Measurements from ENCODE around the gene GAS7.
"Not testable (repeated sequence)": the region's sequence is repeated elsewhere in the genome, so short reads cannot be mapped to it uniquely, and the experiment has no call there.

Gene GAS7

GRCh38 chr17:9922012-9922848 is 276.2 kb downstream of the GAS7 start:
- DNase-seq (ENCODE audit: low spot score) (no peak), FAIRE-seq (no peak)

GRCh38 chr17:9921216-9921615 is 277.2 kb downstream of the GAS7 start:
- not testable (repeated sequence) for DNase-seq (ENCODE audit: low spot score); FAIRE-seq

GRCh38 chr17:9918804-9919352 is 279.5 kb downstream of the GAS7 start:
- no peak for FAIRE-seq
- DNase-seq (ENCODE audit: low spot score): no peak

GRCh38 chr17:9918352-9918751 is 280.1 kb downstream of the GAS7 start:
- FAIRE-seq: no peak
- no peak for DNase-seq (ENCODE audit: low spot score)

DNA sequence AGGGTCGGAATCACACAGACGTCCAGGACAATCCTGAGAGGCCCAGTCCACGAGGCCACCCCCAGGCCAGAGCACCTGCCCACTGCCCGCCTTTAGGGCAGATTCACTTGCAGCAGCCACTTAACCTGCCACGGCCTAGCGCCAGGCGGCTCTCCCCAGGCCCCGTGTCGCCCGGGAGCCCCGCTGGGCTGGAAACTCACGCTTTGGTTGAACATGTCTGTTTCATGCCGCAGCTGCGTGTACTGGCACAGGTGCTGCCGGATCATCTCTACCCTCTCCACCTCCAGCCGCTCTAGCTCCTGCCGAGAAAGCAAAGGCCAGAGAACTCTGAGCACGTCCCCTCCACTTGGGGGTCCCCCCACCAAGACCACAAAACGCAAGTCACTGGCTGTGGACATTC is 280.6 kb downstream of the GAS7 start:
- no peak for FAIRE-seq

GRCh38 chr17:9917131-9917530 is 281.3 kb downstream of the GAS7 start:
- DNase-seq (ENCODE audit: low spot score) (no peak), FAIRE-seq (no peak)

More for the DNA sequence above, 280.6 kb downstream of the GAS7 start:
- no peak for DNase-seq (ENCODE audit: low spot score)

DNA sequence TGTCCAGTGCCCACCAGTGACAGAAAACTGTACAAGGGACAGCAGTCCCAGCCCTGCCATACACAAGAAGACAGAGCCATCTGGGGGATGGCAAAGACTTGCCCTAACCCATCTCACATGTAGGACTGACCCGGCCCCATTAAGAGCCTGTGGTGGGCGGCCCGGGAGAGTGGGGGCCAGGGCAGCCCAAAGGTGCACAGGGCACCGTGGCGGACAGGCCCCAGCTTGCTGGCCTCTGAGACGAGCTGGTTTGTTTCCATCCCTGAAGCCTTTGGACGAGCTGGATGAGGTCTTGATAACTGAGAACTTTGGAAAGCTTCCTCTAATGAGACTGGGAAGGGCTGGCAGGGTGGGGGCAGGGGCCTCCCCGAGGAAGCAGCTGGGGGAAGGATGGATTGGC is 282.3 kb downstream of the GAS7 start:
- FAIRE-seq: no peak

GRCh38 chr17:9913476-9913875 is 284.9 kb downstream of the GAS7 start:
- DNase-seq (ENCODE audit: low spot score): no peak
- no peak for FAIRE-seq

More for the DNA sequence above, 282.3 kb downstream of the GAS7 start:
- no peak for DNase-seq (ENCODE audit: low spot score)

DNA sequence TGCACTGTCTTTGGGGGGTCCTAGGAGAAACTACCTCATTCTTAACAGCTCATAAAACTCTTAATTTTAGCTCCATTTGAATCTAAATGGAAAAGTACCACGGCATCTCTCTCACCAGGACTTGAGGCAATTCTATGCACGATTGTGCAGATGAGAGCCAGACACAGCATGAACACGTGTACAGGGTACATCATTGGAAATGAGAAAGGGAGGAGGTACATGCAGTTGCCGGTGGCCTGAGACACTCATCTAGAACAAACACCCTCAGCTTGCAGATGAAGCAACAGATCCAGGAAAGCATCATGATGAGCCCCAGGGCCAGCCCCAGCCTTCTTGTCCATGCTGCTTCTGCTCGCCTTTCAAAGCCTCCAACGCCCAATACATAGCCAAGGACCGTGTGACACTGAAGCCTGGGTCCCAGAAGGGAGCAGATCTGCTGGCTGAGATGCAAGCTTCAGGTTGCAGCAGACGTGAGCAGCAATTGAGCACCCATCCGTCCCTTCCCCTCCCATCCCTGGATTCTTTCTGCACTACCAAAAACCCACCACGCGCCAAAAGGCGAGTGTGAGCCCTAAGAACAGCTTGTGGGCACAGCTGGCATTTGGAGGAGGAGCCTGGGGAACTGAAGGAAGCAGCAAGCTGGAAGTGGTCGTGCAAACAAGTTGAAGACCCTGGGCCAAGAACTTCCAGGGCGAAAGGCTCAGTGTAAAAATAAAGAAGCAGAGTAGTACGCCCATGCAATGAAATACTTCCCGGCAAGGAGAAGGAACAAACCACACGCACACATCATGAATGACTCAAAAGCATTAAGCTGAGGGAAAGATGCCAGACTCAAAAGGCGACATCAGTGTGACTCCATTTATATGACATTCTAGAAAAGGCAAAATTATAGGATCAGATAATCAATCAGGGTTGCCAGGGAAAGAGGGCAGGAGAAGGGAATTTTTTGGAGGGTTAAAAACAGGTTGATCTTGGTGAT is 286.0 kb downstream of the GAS7 start:
- no peak for DNase-seq (ENCODE audit: low spot score)
- no peak for FAIRE-seq

- FAIRE-seq (no peak), DNase-seq (ENCODE audit: low spot score) (no peak)
These were observed 287.3 kb downstream of the GAS7 start for GRCh38 chr17:9911089-9911488.

DNA sequence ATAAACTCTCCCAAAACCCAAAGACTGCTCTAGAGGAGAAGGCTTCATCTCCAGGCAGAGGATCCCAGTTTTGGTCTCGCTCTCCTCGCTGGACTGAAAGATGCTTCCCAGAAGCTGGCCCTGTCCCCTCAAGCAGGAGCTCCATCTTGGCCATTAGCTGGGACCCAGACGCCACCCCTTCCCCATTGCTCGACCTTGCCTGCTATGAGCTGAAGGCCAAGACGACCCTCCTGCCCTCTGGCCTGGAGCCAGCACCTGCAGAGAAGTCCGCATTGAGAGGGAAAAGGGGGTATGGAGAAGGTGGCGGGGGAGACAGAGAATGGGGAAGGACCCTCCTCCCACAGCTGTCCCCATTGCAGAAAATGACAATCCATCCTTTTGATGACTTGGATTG is 289.8 kb downstream of the GAS7 start:
- FAIRE-seq (no peak), DNase-seq (ENCODE audit: low spot score) (no peak)

- no peak for DNase-seq (ENCODE audit: low spot score)
These were observed 290.3 kb downstream of the GAS7 start for GRCh38 chr17:9907883-9908648.

DNA sequence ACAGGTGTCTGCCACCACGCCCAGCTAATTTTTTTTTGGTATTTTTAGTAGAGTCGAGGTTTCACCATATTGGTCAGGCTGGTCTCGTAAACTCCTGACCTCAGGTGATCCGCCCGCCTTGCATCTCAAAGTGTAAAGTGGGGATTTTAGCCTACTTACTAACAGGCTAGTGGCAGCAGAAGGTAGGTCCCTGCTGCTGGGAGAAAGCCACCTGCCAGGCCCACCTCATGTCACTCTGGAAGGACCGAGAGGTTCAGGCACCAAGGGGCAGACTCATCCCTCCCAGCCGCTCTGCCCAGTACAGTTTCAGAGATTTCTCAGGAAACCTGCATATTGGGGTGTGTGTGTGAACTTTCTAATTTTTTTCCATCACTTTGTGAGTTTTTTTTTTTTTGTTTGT is 291.3 kb downstream of the GAS7 start:
- DNase-seq (ENCODE audit: low spot score) (no peak), FAIRE-seq (no peak)

More at GRCh38 chr17:9907883-9908648, 290.3 kb downstream of the GAS7 start:
- FAIRE-seq: no peak

DNA sequence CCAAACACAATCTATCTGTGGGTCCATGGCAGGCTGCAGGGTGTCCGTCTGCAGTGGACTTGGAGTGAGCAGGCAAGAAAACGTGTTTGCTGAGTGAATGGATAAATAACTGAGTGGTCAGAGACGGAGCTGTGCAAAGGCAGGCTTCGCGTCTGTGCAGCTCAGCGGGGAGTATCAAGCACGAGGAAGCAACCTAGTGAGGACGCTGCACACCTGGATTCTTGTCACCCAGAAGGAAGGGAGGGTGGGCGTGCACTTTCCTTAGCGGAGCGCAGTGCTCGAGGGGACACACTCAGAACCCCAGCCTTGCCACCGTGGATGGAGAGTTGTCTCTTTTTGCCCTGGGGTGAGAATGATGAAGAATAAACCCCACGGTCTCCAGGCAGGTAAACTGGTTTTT is 291.8 kb downstream of the GAS7 start:
- FAIRE-seq (no peak), DNase-seq (ENCODE audit: low spot score) (no peak)

- FAIRE-seq: no peak
- no peak for DNase-seq (ENCODE audit: low spot score)
These were observed 292.5 kb downstream of the GAS7 start for GRCh38 chr17:9905902-9906301.

DNA sequence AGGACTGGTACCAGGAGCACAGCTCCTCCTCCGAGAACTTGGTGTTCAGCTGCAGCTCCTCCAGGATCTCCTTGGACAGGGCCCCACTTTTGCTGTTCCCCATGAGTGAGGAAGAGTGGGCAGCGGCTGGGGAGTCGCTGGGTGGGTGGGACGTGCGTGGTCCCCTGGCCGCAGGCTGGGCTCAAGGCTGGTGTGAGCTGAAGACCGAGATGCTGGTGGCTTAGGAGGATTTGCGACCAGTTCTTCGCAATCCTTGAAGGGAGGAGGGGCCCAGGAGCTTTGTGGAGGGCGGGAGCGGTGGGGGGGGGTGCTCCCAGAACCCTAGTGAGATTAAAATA is 293.4 kb downstream of the GAS7 start, which contains the start of gene RCVRN:
TSS of gene RCVRN (minus strand) at position 194 of the 338 bp plus-strand sequence. CDS start at position 103, 91 bp downstream.
- FAIRE-seq: no peak

DNA sequence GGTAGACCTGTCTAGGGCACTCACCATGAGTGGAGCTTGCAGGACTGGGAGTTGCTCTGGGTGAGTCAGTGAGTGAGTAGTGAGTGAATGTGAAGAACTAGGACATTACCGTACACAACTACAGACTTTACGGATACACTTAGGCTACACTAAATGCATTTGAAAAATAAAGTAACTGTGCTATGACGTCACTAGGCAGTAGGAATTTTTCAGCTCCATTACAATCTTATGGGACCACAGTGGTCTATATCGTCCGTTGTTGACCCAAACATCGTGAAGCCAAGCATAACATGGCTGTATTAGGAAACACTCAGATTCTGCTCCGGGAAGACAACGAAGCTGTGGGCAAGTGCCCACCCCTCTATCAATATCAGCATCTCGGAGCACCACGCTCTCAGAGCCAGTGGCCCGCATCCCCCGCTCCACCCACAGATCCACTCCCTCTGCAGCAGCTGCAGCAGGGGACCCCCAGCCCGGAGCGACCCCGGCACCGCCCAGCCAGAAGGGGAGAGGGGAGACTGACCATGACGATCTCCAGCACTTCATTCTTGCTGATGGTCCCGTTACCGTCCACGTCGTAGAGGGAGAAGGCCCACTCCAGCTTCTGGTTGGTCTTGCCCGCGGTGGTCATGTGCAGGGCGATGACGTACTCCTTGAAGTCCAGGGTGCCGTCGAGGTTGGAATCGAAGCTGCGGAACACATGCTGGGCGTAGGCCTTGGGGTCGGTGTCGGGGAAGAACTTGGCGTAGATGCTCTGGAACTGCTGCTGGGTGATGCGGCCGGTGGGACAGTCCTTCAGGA is 293.9 kb downstream of the GAS7 start:
- FAIRE-seq (no peak), DNase-seq (ENCODE audit: low spot score) (no peak)

More for the DNA sequence above, 293.4 kb downstream of the GAS7 start, which contains the start of gene RCVRN:
- DNase-seq (ENCODE audit: low spot score): no peak

DNA sequence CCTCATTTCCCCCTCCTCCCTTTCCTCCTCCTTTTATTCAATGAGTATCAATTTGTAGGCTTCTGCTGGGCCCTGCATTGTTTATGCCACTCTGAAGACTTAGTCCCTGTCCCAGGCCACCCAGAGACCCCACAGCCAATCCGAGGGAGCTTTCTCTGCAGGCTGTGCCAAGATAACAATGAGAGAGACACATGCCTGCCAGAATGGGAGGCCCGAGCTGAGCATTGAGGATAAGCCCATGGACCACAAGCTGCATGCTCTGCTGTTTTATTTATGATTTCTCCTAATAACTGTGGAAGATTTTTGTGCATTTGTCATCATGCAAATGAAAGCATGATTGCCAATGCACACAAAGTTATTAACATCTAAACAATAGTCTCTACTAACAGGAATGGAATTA is 296.3 kb downstream of the GAS7 start:
- DNase-seq (ENCODE audit: low spot score) (no peak), FAIRE-seq (no peak)

GRCh38 chr17:9900784-9901183 is 297.6 kb downstream of the GAS7 start:
- DNase-seq (ENCODE audit: low spot score): peak; percentile 45

DNA sequence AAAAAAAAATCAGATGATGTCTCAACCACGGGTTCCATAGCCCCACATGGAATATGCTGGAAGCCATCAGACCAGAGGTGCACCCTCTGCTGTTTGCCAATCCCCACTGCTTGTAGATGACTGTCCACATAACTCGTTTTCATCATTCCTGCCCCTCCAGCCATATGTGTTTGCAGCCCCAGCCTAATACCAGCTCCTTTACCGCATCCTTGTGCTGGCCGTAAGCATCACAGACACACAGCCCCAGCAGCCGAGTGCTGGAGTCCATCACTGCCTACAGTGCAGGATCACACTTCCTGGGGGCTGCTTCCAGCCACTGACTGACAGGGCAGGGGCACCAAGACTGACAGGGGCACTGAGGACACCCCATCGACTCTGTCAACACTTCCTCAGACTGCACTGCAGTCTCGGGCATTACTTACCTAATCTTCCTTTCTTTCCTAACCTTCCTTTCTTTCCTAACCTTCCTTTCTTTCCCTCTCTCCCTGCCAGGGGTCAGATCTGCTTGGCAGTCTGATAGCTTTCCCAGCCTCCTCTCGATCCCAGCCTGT is 298.3 kb downstream of the GAS7 start:
- FAIRE-seq: no peak
- DNase-seq (ENCODE audit: low spot score): no peak

More at GRCh38 chr17:9900784-9901183, 297.6 kb downstream of the GAS7 start:
- FAIRE-seq: peak; percentile 64

Data from RCC 7860 (cell line).